MCF 10A (cell line): ENCODE measurements around the gene PCCA. TPM values are rescaled to one million over a fixed set of nuclear protein-coding genes. Genes with fewer than 3 reads are reported as not detected.
"Not testable (repeated sequence)": the region's sequence is repeated elsewhere in the genome, so short reads cannot be mapped to it uniquely, and the experiment has no call there.

Experiments used
- BruUV-seq: library from RNA; stranded (reverse); fragments of 400-500 nt; replicated peaks from 2 replicates; lab custom pipeline; 2021; lab: Mats Ljungman, UMichigan
- CTCF ChIA-PET: fragments of 300-600 bp; sonication (Branson Sonifier 250); formaldehyde crosslinking; extraction: SDS; loops from one replicate; lab custom pipeline; 2021; ENCODE audit warnings: antibody characterized with exemption, inconsistent platforms; lab: Yijun Ruan, JAX
- POLR2A ChIA-PET: fragments of 300-600, 350-650 bp; sonication (Branson Sonifier 250); formaldehyde crosslinking; extraction: SDS; loops from one replicate; lab custom pipeline; 2020; ENCODE audit warnings: antibody characterized with exemption, inconsistent platforms; lab: Yijun Ruan, JAX
- DNase-seq: peaks from one replicate; pipeline ENCODE4 v3.0.0-alpha.2; 2018; ENCODE audit not compliant: unreplicated experiment
- H3K27ac Mint-ChIP-seq: one replicate; pipeline ENCODE4 v1.8.0; 2022; ENCODE audit warnings: mild to moderate bottlenecking, low read depth, mixed read lengths; ENCODE audit not compliant: unreplicated experiment
- H3K27me3 Mint-ChIP-seq: one replicate; pipeline ENCODE4 v1.8.0; 2022; ENCODE audit warnings: mixed read lengths; ENCODE audit not compliant: insufficient read depth, unreplicated experiment
- H3K36me3 Mint-ChIP-seq: one replicate; pipeline ENCODE4 v1.8.0; 2022; ENCODE audit warnings: mild to moderate bottlenecking, moderate library complexity, mixed read lengths; ENCODE audit not compliant: insufficient read depth, unreplicated experiment
- H3K4me1 Mint-ChIP-seq: one replicate; pipeline ENCODE4 v1.8.0; 2022; ENCODE audit warnings: mixed read lengths; ENCODE audit not compliant: insufficient read depth, unreplicated experiment
- H3K4me3 Mint-ChIP-seq: one replicate; pipeline ENCODE4 v1.8.0; 2022; ENCODE audit warnings: mild to moderate bottlenecking, moderate library complexity, mixed read lengths; ENCODE audit not compliant: unreplicated experiment
- H3K9me3 Mint-ChIP-seq: one replicate; pipeline ENCODE4 v1.8.0; 2022; ENCODE audit warnings: mixed read lengths; ENCODE audit not compliant: unreplicated experiment
- intact Hi-C: fragments of 100-400 bp; cut with micrococcal nuclease; formaldehyde crosslinking; loops from 2 replicates; pipeline ENCODE4 v1.14.1; 2022
- total RNA-seq: library from RNA; stranded (reverse); gene quantifications from 2 replicates; pipeline ENCODE4 v1.2.3, GENCODE V29; 2022
- TF ChIP-seq, protein P1 (sequence below): fragments of 200-600 bp; IDR thresholded peaks from one replicate; pipeline ENCODE4 v1.8.0; 2022; ENCODE audit warnings: antibody characterized with exemption, mild to moderate bottlenecking; ENCODE audit not compliant: unreplicated experiment

PCCA gene
- total RNA-seq, 1 experiment from 2014 or later, result 23.4 TPM

DNA sequence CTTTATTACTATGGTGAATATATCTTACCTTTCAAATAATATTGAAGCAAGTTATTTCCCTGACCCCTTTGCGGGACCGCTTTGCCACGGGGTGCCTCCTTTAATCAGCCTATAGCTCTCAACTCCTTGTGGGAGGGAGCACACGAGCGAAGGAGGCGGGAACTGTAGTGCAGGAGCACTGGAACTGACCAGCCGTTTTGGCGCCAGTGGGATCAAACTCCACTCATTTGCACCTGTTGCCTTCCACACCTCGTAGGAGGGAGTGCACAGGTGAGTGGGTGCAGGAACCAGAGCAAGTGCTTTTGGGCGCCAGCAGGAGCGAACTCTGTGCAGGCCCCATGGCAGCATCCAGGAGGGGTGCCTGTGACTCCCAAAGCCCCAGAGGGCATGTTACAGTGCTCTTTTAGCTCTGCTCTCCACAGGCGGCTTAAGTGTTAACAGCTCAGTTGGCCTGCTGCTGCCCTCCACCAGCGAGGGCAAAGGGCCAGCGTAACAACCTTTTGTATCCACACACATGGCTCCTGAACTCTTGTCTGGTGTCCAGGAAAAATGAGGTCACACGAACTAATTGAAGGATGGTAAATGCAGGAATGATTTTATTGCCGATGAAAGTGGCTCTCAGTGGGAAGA lies 292.8 kb downstream of the PCCA start:
- Mint-ChIP-seq H3K9me3 (peaks cover 10% of the 10 kb centered on the region), H3K27me3 (no peaks in the 10 kb centered on the region), H3K4me1 (peaks cover 11% of the 10 kb centered on the region), H3K27ac (no peak overlapping the region), H3K4me3 (no peak overlapping the region), H3K36me3 (peaks cover 7% of the 10 kb centered on the region)
- no peak for DNase-seq
- TF ChIP-seq, protein P1, sequence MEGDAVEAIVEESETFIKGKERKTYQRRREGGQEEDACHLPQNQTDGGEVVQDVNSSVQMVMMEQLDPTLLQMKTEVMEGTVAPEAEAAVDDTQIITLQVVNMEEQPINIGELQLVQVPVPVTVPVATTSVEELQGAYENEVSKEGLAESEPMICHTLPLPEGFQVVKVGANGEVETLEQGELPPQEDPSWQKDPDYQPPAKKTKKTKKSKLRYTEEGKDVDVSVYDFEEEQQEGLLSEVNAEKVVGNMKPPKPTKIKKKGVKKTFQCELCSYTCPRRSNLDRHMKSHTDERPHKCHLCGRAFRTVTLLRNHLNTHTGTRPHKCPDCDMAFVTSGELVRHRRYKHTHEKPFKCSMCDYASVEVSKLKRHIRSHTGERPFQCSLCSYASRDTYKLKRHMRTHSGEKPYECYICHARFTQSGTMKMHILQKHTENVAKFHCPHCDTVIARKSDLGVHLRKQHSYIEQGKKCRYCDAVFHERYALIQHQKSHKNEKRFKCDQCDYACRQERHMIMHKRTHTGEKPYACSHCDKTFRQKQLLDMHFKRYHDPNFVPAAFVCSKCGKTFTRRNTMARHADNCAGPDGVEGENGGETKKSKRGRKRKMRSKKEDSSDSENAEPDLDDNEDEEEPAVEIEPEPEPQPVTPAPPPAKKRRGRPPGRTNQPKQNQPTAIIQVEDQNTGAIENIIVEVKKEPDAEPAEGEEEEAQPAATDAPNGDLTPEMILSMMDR, result no peak
- intact Hi-C loops, result no loop called here
- ChIA-PET CTCF (no interaction called here), POLR2A (interaction anchor here (0.7 kb wide), 1 partner anchor 10 kb away, joined by 3 read pairs; no protein-coding TSS in a partner anchor)
- no TSS peak for BruUV-seq

DNA sequence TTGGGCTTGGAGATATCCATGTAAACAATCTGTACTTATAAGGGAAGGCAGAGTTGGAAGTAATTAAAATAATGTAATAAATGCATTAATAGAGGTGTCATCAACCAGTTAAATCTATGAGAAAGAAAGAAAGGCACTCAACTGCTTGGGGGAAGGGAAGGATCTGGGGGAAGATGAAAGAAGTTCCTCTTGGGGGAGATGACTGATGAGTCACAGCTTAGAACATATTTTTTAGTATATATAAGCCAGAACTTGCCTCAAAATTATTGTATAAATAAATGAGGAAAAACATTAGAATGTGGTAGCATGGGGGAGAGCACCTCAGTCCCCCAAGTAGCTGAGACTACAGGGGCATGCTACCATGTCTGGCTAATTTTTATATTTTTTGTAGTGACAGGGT lies 293.9 kb downstream of the PCCA start:
- H3K36me3 Mint-ChIP-seq, result peaks cover 7% of the 10 kb centered on the region
- intact Hi-C loops, result no loop called here
- peaks cover 7% of the 10 kb centered on the region for H3K9me3 Mint-ChIP-seq
- CTCF ChIA-PET, result no interaction called here
- DNase-seq, result peak; percentile 17
- H3K27me3 Mint-ChIP-seq, result no peaks in the 10 kb centered on the region
- H3K4me1 Mint-ChIP-seq, result peaks cover 11% of the 10 kb centered on the region
- no TSS peak for BruUV-seq
- H3K27ac Mint-ChIP-seq, result peak overlapping the region; percentile 58
- TF ChIP-seq, protein P1, result no peak
- H3K4me3 Mint-ChIP-seq, result no peak overlapping the region
- POLR2A ChIA-PET, result no interaction called here

DNA sequence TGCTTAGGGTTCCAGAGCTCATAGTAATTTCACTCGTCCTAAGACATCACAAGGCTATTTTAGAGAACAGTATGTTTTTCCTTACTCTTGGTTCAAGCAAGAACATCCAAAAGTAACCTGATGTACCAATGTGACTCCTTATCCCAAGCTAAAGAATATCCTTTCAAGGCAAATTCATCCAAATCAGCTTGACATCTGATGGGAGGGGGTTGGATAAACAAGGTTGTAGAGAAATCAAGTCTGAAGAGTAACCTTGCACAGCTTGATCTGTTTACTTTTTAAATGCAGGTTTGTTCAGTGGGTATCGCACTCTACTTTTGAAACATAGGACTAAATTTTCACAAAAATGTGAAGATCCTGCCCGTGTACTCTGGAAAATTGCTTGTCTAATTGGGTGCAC lies 298.5 kb downstream of the PCCA start:
- DNase-seq, result no peak
- Mint-ChIP-seq H3K4me3 (no peak overlapping the region), H3K36me3 (no peaks in the 10 kb centered on the region), H3K4me1 (peaks cover 13% of the 10 kb centered on the region), H3K9me3 (no peaks in the 10 kb centered on the region), H3K27ac (no peak overlapping the region), H3K27me3 (no peaks in the 10 kb centered on the region)
- ChIA-PET POLR2A (interaction anchor here (0.6 kb wide), 1 partner anchor 9 kb away, joined by 3 read pairs; no protein-coding TSS in a partner anchor), CTCF (no interaction called here)
- BruUV-seq, result no TSS peak
- TF ChIP-seq, protein P1, result no peak
- intact Hi-C loops, result no loop called here

DNA sequence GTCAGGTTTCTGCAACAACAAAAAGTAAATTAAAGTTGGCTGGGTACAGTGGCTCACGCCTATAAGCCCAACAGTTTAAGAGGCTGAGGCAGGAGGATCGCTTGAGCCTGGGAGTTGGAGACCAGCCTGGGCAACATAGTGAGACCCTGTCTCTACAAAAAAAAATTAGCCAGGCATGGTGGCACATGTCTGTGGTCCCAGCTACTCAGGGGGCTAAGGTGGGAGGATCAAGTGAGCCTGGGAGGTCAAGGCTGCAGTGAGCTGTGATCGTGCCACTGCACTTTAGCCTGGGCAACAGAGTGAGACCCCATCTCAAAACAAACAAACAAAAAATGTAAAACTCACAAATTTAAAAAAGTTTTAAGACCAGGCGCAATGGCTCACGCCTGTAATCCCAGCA lies 299.3 kb downstream of the PCCA start:
- intact Hi-C loops, DNase-seq, H3K27me3 Mint-ChIP-seq, H3K27ac Mint-ChIP-seq, H3K4me3 Mint-ChIP-seq, H3K9me3 Mint-ChIP-seq, H3K36me3 Mint-ChIP-seq, BruUV-seq: not testable (repeated sequence)
- ChIA-PET CTCF (interaction anchor here (0.6 kb wide), 1 partner anchor 1188 kb away, joined by 3 read pairs; no protein-coding TSS in a partner anchor), POLR2A (interaction anchor here (1.1 kb wide), 1 partner anchor 11 kb away, joined by 3 read pairs; no protein-coding TSS in a partner anchor)
- peaks cover 15% of the 10 kb centered on the region for H3K4me1 Mint-ChIP-seq
